HG03520 (cell line): Measurements from ENCODE around the gene GARRE1.

Experiments
- ATAC-seq: cut with Tn5 transposase; IDR thresholded peaks from one replicate; pipeline ENCODE4 v1.9.1; 2021; ENCODE audit warnings: mild to moderate bottlenecking, moderate library complexity; ENCODE audit not compliant: unreplicated experiment

The GARRE1 gene

DNA sequence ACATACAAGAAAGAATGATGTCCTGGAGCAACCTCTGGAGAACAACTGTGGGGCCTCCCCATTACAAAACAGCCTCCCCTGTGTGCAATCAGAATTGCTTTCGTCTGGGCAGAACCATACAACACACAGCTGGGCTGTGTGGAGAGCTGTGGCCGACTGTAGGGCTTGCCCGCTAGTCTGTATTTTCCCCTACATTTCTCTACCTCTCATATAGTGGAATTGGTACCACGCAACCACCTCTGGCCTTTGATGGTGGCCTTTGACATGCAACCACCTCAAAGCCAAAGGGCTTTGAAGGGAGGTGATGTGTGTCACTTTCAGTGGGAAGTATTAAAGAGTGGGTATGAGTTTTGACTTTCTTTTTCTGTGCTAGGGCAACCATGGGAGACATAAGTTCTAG is 34.0 kb downstream of the GARRE1 start:
- ATAC-seq: no peak

DNA sequence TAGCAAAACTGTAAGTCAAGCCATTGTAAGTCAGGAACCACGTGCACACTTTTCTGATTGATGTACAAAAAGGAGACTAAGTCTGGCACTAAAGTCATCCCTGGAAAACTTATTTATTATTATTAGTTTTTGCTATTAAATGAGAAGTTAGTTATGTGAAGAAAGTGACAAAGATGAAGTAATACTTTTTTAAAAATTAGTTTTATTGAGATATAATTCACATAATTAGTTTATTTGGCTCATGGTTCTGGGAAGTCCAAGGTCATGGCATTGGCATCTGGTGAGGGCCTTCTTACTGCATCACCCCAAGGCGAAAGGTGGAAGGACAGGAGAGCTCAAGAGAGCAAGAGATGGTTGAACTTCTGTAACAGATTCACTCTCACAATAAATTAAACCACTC is 36.9 kb downstream of the GARRE1 start:
- no peak for ATAC-seq

DNA sequence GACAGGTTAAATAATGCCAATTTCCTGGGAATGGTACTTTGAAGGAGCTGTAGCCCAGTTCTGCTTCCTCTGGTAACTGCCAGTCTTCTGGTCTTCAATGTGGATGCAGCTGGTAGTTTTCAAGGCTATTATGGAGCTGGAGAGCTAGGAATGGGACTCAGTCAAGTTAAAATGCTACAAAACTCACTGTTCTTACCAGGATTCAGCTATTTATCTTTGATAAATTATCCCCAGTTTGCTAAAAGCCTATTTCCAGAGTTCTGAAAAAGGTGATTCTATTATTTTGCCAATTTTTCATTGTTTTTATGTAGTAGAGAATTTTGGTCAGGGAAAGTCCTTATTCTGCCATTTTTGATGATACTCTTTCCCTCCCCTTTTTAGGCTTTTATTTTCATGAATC is 40.7 kb downstream of the GARRE1 start:
- ATAC-seq: no peak

DNA sequence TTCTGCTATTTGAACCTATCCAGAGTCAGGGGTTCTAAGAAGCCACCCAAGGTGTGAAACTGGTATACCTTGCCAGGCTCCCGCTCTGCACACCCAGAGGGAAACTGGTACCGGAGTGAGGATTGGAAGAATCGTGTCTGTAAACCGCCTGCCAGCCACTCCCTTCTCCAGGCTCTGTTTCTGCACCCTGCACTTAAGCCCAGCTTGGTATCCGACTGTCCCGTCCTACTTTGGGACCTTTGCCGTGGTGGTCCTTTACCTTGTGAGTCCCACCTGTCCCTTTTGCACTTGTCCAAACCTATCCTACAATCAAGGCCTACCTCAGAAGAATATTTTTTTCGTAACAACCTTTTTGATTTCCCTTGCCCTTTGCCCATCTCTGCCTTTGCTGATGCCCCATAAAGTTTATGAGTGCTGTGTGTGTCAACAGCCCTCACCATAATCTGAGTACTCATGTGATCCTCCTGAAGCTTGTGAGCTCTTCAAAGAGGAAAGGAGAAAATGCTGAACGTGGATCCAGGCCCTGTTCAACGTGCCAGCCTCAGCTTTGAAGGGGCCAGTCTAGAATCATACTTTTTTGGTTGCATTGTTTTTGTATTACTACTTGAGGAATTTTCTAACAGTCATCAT is 44.7 kb downstream of the GARRE1 start:
- ATAC-seq: no peak

DNA sequence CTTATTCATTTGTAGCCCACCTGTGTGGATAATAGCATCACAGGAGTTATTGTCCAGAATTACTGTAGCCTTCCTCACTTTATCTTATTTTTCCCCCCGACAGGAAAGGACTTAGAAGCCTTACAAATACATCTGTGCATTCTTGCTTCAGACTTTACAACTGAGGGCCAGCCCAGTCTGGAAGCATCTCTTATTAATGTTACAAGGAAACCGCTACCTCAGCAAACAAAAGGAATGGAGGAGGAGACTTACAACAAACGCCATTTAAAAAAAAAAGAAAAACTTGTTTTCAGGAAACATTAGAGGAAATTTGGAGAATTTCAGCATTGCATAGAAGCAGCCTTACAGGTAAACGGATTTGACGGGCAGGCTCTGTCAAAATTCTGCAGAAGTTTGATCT is 45.2 kb downstream of the GARRE1 start:
- ATAC-seq: no peak

- no peak for ATAC-seq
Observed at GRCh38 chr19:34300380-34300779, 46.0 kb downstream of the GARRE1 start.

DNA sequence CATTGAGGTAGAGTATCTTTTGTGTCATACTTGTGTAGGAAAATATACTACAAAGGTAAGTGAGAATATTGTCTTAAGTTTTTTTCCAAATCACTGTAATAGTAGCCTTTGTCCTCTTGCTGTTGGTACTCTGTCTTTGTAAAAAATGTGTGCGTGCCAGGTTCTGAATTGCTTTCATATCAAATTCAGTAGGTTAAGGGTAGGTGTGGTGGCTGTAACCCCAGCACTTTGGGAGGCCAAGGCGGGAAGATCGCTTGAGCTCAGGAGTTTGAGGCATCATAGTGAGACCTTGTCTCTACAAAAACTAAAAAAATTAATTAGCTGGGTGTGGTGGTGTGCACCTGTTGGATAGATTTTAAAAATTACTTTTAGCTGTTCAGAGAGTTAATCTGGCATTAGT is 46.6 kb downstream of the GARRE1 start:
- no peak for ATAC-seq
